NCI-H2107 treated with DMSO at 0.1 percent for 48 hours (cell line): ENCODE data around the gene RIPPLY3.

Source experiments
- DNase-seq: peaks from one replicate; lab custom pipeline; 2025; ENCODE audit not compliant: unreplicated experiment; lab: John Stamatoyannopoulos, UW

The RIPPLY3 gene

GRCh38 chr21:37006486-37007291, at the start of gene RIPPLY3:
TSS of gene RIPPLY3 (plus strand) at chr21:37006702. CDS start at chr21:37006773, 71 bp downstream.
- DNase-seq, result no peak

- DNase-seq, result no peak
Measured at GRCh38 chr21:36959020-36959835, 47.3 kb upstream of the RIPPLY3 start.

- DNase-seq, result no peak
Measured at GRCh38 chr21:36960676-36961284, 45.7 kb upstream of the RIPPLY3 start.

- no peak for DNase-seq
Measured at GRCh38 chr21:36962098-36962780, 44.3 kb upstream of the RIPPLY3 start.

- no peak for DNase-seq
Measured at GRCh38 chr21:36964398-36964797, 42.1 kb upstream of the RIPPLY3 start.

GRCh38 chr21:36964827-36965719, 41.4 kb upstream of the RIPPLY3 start:
- DNase-seq, result no peak

- DNase-seq, result no peak
Measured at GRCh38 chr21:36965720-36966065, 40.8 kb upstream of the RIPPLY3 start.

- DNase-seq, result peak; percentile 47
Measured at GRCh38 chr21:36966066-36966820, 40.3 kb upstream of the RIPPLY3 start, which contains the start of gene HLCS. TSS of gene HLCS (minus strand) at chr21:36966669. CDS start at chr21:36966638, 31 bp downstream.

GRCh38 chr21:36966821-36967768, 39.4 kb upstream of the RIPPLY3 start:
- DNase-seq, result no peak

- no peak for DNase-seq
Measured at GRCh38 chr21:36968414-36968813, 38.1 kb upstream of the RIPPLY3 start.

- DNase-seq, result no peak
Measured at GRCh38 chr21:36968976-36969375, 37.5 kb upstream of the RIPPLY3 start.

GRCh38 chr21:36973986-36974850, 32.3 kb upstream of the RIPPLY3 start:
- no peak for DNase-seq

GRCh38 chr21:36974851-36975192, 31.7 kb upstream of the RIPPLY3 start:
- no peak for DNase-seq

GRCh38 chr21:36976228-36976861, 30.2 kb upstream of the RIPPLY3 start:
- no peak for DNase-seq

GRCh38 chr21:36976882-36977651, 29.4 kb upstream of the RIPPLY3 start:
- DNase-seq, result peak; percentile 61
